Measurements from ENCODE around the gene P2RX1. TPM values are rescaled to one million over a fixed set of nuclear protein-coding genes. Genes with fewer than 3 reads are reported as not detected.

P2RX1 gene
- total RNA-seq, 1 donor from 2014 or later = 4.0 TPM

DNA sequence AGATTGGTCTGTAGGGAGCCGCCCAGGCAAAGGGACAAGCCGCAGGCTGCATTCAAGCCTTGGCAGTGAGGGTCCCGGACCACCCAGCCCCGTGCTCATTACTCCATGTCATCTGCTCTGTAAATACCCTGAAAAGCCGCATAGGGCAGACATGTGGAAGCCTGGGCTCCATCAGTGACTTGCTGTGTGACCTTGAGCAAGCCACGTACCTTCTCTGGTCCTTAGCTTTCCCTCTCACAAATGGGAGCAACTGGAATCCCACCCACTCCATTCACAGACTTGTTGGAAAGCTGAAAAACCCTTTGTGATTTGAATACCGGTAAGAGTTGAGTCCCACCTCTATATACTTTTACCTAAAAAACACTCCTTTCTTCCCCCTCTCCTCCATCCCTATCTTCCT lies 35.3 kb downstream of the P2RX1 start:
- intact Hi-C loops (cut with micrococcal nuclease) = no loop called here
- no peaks in the 10 kb centered on the region for H3K36me3 Mint-ChIP-seq (ENCODE audit: low read depth)
- no peaks in the 10 kb centered on the region for H3K27me3 Mint-ChIP-seq (ENCODE audit: low read depth)
- H3K9me3 Mint-ChIP-seq = no peaks in the 10 kb centered on the region
- H3K27ac Mint-ChIP-seq = no peak overlapping the region
- H3K4me1 Mint-ChIP-seq (ENCODE audit: low read depth) = no peaks in the 10 kb centered on the region
- H3K4me3 Mint-ChIP-seq (ENCODE audit: low read depth) = no peak overlapping the region
- no peak for DNase-seq (ENCODE audit: low spot score)

DNA sequence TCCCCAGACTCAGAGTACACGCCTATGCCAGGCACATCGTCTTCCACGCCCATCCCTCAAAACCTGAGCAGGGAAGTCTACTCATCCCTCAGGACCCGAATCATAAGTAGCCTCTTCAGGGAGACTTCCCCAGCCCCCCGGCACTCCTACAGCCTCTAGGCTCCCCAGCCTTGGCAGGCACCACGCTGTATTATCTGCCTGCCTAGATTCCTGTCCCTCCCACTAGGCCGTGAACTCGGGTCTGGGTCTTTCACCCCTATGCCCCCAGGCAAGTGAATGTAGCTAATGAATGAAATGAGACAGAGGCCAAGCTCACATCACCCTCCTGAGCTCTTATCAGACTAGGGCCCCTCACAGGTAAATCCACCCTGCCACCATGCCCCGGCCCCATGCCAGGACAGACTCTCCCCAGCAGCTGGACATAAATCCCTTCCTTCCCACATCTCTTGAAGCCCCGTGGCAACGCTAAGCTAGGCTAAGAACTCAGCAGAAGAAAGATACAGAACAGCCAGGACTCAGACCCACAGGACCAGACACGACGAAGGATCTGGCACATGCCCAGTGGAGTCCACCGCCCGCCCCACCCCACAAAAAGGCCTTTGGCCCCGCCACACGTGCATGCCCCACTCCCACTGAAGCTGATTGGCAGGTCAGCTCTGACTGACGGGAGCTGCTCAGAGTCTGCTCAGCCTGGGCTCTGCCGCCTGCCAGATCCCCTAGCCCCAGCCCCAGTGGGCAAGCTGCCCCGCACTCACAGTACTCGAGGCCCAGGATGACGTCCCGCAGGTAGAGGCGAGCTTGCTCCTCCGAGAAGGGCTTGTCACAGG lies 36.5 kb downstream of the P2RX1 start:
- no peaks in the 10 kb centered on the region for H3K36me3 Mint-ChIP-seq (ENCODE audit: low read depth)
- no peaks in the 10 kb centered on the region for H3K27me3 Mint-ChIP-seq (ENCODE audit: low read depth)
- no peak for DNase-seq (ENCODE audit: low spot score)
- H3K4me1 Mint-ChIP-seq (ENCODE audit: low read depth) = no peaks in the 10 kb centered on the region
- H3K4me3 Mint-ChIP-seq (ENCODE audit: low read depth) = no peak overlapping the region
- no peak overlapping the region for H3K27ac Mint-ChIP-seq
- no peaks in the 10 kb centered on the region for H3K9me3 Mint-ChIP-seq
- intact Hi-C loops (cut with micrococcal nuclease) = no loop called here

- no peaks in the 10 kb centered on the region for H3K4me1 Mint-ChIP-seq (ENCODE audit: low read depth)
- no peaks in the 10 kb centered on the region for H3K9me3 Mint-ChIP-seq
- DNase-seq (ENCODE audit: low spot score) = no peak
- no peak overlapping the region for H3K27ac Mint-ChIP-seq
- H3K36me3 Mint-ChIP-seq (ENCODE audit: low read depth) = no peaks in the 10 kb centered on the region
- no peaks in the 10 kb centered on the region for H3K27me3 Mint-ChIP-seq (ENCODE audit: low read depth)
- no peak overlapping the region for H3K4me3 Mint-ChIP-seq (ENCODE audit: low read depth)
- intact Hi-C loops (cut with micrococcal nuclease) = no loop called here
Measured at GRCh38 chr17:3879186-3879585, 37.1 kb downstream of the P2RX1 start.

- no peaks in the 10 kb centered on the region for H3K27me3 Mint-ChIP-seq (ENCODE audit: low read depth)
Measured at GRCh38 chr17:3877220-3877619, 39.0 kb downstream of the P2RX1 start.

GRCh38 chr17:3875317-3875716 lies 40.9 kb downstream of the P2RX1 start:
- no peaks in the 10 kb centered on the region for H3K9me3 Mint-ChIP-seq
- H3K27me3 Mint-ChIP-seq (ENCODE audit: low read depth) = no peaks in the 10 kb centered on the region
- DNase-seq (ENCODE audit: low spot score) = no peak
- intact Hi-C loops (cut with micrococcal nuclease) = no loop called here
- H3K4me3 Mint-ChIP-seq (ENCODE audit: low read depth) = no peak overlapping the region
- H3K4me1 Mint-ChIP-seq (ENCODE audit: low read depth) = peaks cover 6% of the 10 kb centered on the region
- peaks cover 9% of the 10 kb centered on the region for H3K36me3 Mint-ChIP-seq (ENCODE audit: low read depth)
- no peak overlapping the region for H3K27ac Mint-ChIP-seq

More at GRCh38 chr17:3877220-3877619, 39.0 kb downstream of the P2RX1 start:
- Mint-ChIP-seq H3K4me1 (ENCODE audit: low read depth) (no peaks in the 10 kb centered on the region), H3K27ac (no peak overlapping the region), H3K36me3 (ENCODE audit: low read depth) (peaks cover 4% of the 10 kb centered on the region), H3K4me3 (ENCODE audit: low read depth) (no peak overlapping the region), H3K9me3 (no peaks in the 10 kb centered on the region)
- no peak for DNase-seq (ENCODE audit: low spot score)
- intact Hi-C loops (cut with micrococcal nuclease) = no loop called here

DNA sequence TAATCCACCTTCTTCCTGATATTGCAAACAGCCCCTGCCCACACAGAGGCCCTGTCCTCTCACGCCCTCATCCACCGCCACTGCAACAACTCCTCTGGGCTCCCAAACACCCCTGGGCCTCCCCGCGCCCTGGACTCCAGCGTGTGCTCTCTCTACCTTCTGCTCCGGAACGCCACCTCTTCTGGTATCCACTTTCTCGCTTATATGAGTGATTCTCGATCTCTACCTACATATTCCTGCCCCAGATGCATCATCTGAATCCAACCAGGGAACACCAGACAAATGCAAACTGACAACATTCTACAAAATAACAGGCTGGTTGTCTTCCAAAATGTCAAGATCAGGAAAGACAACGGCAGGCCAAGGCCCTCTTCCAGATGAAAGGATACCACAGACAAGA lies 42.4 kb downstream of the P2RX1 start:
- Mint-ChIP-seq H3K27me3 (ENCODE audit: low read depth) (no peaks in the 10 kb centered on the region), H3K27ac (no peak overlapping the region), H3K4me1 (ENCODE audit: low read depth) (peaks cover 6% of the 10 kb centered on the region), H3K4me3 (ENCODE audit: low read depth) (no peak overlapping the region), H3K9me3 (no peaks in the 10 kb centered on the region), H3K36me3 (ENCODE audit: low read depth) (peaks cover 9% of the 10 kb centered on the region)
- no peak for DNase-seq (ENCODE audit: low spot score)
- intact Hi-C loops (cut with micrococcal nuclease) = no loop called here

DNA sequence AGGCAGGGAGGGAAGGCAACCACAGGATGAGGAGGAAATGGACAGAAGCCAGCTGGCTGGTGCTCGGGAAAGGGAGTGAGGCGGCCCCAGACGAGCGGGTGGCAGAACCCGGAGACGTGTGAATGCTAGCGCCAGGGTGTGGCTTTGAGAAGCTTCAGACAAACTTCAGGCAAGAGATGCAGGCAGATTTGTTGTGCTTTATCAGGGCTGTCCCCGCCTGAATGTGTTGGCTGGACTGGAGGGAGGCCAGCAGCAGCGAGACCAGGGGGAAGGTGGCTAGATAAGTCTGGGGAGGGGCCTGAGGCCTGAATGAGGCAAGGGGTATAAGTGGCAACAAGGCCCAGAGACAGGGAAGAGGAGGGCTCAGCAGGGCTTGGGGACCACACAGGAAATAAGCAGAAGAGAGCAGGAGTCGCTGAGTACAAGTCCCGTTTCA lies 45.4 kb downstream of the P2RX1 start:
- no peaks in the 10 kb centered on the region for H3K9me3 Mint-ChIP-seq
- no peak for DNase-seq (ENCODE audit: low spot score)
- peaks cover 6% of the 10 kb centered on the region for H3K4me1 Mint-ChIP-seq (ENCODE audit: low read depth)
- intact Hi-C loops (cut with micrococcal nuclease) = no loop called here
- peak overlapping the region; percentile 42 for H3K4me3 Mint-ChIP-seq (ENCODE audit: low read depth)
- H3K27me3 Mint-ChIP-seq (ENCODE audit: low read depth) = no peaks in the 10 kb centered on the region
- peak overlapping the region; percentile 82 for H3K27ac Mint-ChIP-seq
- H3K36me3 Mint-ChIP-seq (ENCODE audit: low read depth) = peaks cover 9% of the 10 kb centered on the region

- peaks cover 6% of the 10 kb centered on the region for H3K4me1 Mint-ChIP-seq (ENCODE audit: low read depth)
- H3K36me3 Mint-ChIP-seq (ENCODE audit: low read depth) = peaks cover 5% of the 10 kb centered on the region
- no peaks in the 10 kb centered on the region for H3K9me3 Mint-ChIP-seq
- intact Hi-C loops (cut with micrococcal nuclease) = no loop called here
- no peak for DNase-seq (ENCODE audit: low spot score)
- no peak overlapping the region for H3K27ac Mint-ChIP-seq
- H3K27me3 Mint-ChIP-seq (ENCODE audit: low read depth) = no peaks in the 10 kb centered on the region
- H3K4me3 Mint-ChIP-seq (ENCODE audit: low read depth) = no peak overlapping the region
Measured at GRCh38 chr17:3867606-3868005, 48.7 kb downstream of the P2RX1 start.

DNA sequence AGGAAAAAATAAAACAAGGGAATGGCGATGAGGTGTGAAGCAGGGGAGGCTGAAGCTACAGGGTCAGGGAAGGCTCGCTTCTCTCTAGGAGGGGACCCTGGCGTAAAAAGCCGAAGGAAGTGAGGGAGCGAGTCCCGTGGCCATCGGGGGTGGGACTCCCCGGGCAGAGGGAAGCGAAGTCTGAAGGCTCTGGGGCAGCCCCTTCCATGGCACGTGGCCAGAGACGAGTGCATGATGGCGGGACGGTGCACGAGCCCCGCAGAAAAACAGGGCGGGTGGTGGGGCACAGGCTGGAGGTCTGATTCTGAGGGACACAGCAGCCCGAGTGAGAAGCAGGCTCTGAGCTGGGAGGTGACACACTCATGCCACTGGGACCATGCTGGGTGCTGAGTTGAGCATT lies 49.2 kb downstream of the P2RX1 start:
- Mint-ChIP-seq H3K4me1 (ENCODE audit: low read depth) (peaks cover 6% of the 10 kb centered on the region), H3K27ac (no peak overlapping the region), H3K36me3 (ENCODE audit: low read depth) (peaks cover 5% of the 10 kb centered on the region), H3K9me3 (no peaks in the 10 kb centered on the region), H3K4me3 (ENCODE audit: low read depth) (no peak overlapping the region), H3K27me3 (ENCODE audit: low read depth) (no peaks in the 10 kb centered on the region)
- no peak for DNase-seq (ENCODE audit: low spot score)
- intact Hi-C loops (cut with micrococcal nuclease) = no loop called here

DNA sequence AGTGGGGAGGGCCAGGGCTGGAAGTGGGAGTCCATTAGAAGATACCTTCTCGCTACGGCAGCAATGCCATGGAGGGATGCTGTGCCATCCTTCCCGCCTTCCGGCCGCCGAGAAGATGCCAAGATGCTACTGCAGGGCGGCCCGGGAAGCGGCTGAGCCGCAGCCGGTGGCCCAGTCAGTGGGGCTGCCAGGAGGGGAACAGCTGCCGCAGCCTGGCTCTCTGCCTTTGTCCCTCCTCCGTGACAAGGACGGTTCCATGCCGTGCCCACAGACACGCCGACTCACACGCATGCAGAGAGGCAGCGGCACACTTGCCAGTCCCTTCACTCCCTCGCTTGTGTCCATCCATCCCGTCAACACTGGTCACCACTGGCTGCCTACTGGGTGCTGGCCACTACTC lies 50.0 kb downstream of the P2RX1 start:
- Mint-ChIP-seq H3K4me1 (ENCODE audit: low read depth) (peaks cover 6% of the 10 kb centered on the region), H3K36me3 (ENCODE audit: low read depth) (peaks cover 5% of the 10 kb centered on the region), H3K9me3 (no peaks in the 10 kb centered on the region), H3K27ac (no peak overlapping the region), H3K27me3 (ENCODE audit: low read depth) (no peaks in the 10 kb centered on the region), H3K4me3 (ENCODE audit: low read depth) (no peak overlapping the region)
- DNase-seq (ENCODE audit: low spot score) = no peak
- intact Hi-C loops (cut with micrococcal nuclease) = no loop called here

DNA sequence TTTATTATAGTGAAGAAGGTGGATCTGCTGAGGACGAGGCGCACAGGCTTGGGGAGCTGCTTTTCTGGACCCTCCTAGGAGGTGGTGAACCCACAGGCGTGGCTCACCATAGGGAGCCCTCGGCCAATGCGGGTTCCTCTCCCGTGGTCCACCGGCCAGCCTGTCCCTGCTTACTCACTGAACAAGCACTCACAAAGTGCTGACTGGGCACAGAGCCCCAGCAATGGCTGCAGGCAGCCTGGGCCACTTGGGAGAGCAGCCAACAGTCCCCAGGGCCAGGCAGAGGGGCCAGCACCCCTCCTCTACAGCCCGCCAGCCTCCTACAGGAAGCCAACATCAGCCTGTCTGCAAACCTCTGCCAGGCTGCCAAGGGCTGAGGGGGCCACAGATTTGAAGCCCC lies 51.1 kb downstream of the P2RX1 start:
- DNase-seq (ENCODE audit: low spot score) = no peak
- no peak overlapping the region for H3K4me3 Mint-ChIP-seq (ENCODE audit: low read depth)
- H3K4me1 Mint-ChIP-seq (ENCODE audit: low read depth) = no peaks in the 10 kb centered on the region
- H3K27ac Mint-ChIP-seq = no peak overlapping the region
- intact Hi-C loops (cut with micrococcal nuclease) = no loop called here
- H3K27me3 Mint-ChIP-seq (ENCODE audit: low read depth) = no peaks in the 10 kb centered on the region
- H3K9me3 Mint-ChIP-seq = no peaks in the 10 kb centered on the region
- H3K36me3 Mint-ChIP-seq (ENCODE audit: low read depth) = no peaks in the 10 kb centered on the region

DNA sequence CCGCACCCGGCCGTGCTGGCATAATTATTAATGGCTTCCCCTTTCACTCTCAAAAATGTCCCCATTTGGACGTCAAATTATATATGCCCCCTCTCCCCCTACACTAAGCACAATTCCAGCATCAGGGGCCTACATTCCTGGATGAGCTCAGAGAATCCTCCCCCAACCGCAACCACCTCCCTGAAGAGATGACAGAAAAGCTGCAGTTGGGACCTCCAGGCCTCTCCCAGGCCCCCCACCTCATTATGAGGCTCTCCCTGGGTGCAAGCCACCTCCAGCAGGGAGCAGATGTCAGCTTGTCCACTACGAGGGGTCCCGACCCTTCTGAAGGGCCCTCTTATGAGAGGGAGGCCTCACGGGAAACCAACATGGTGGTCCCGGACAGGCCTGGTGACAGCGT lies 51.7 kb downstream of the P2RX1 start:
- Mint-ChIP-seq H3K27ac (no peak overlapping the region), H3K27me3 (ENCODE audit: low read depth) (no peaks in the 10 kb centered on the region), H3K4me3 (ENCODE audit: low read depth) (no peak overlapping the region), H3K36me3 (ENCODE audit: low read depth) (no peaks in the 10 kb centered on the region), H3K9me3 (no peaks in the 10 kb centered on the region), H3K4me1 (ENCODE audit: low read depth) (no peaks in the 10 kb centered on the region)
- no peak for DNase-seq (ENCODE audit: low spot score)
- intact Hi-C loops (cut with micrococcal nuclease) = no loop called here

GRCh38 chr17:3861761-3862681 lies 54.2 kb downstream of the P2RX1 start:
- no peak overlapping the region for H3K27ac Mint-ChIP-seq
- no peaks in the 10 kb centered on the region for H3K36me3 Mint-ChIP-seq (ENCODE audit: low read depth)
- intact Hi-C loops (cut with micrococcal nuclease) = loop anchor here (2.0 kb wide), 1 partner anchor 143 kb away; no protein-coding TSS in a partner anchor
- H3K4me1 Mint-ChIP-seq (ENCODE audit: low read depth) = no peaks in the 10 kb centered on the region
- DNase-seq (ENCODE audit: low spot score) = no peak
- H3K27me3 Mint-ChIP-seq (ENCODE audit: low read depth) = no peaks in the 10 kb centered on the region
- no peaks in the 10 kb centered on the region for H3K9me3 Mint-ChIP-seq
- no peak overlapping the region for H3K4me3 Mint-ChIP-seq (ENCODE audit: low read depth)

Data from activated T-helper 2 cell treated with anti-CD3 and anti-CD28 coated beads, Interferon-gamma antibody, Interleukin-2, Interleukin-4, amounts not matched to agents 10 μg/mL and 5 μg/mL and 100 μg/mL, durations not matched to agents 14 hours and 24 hours and 36 hours (primary cell).